Ovary (tissue), 9 donors: Measurements from ENCODE around the gene MDGA2. TPM values are rescaled to one million over a fixed set of nuclear protein-coding genes. Genes with fewer than 3 reads are reported as not detected.

Experiments
- DNase-seq, 5 donors: peaks; one replicate each; pipeline ENCODE4 v3.0.0-alpha.2; 2019 to 2020
- H3K27ac ChIP-seq, 2 donors: fragments of 200-600 bp; one replicate each; pipeline versions ENCODE4 v1.5.1 to v1.8.0; 2019 to 2022
- H3K27me3 ChIP-seq: fragments of 200-600 bp; one replicate; pipeline ENCODE4 v1.8.0; 2022
- H3K36me3 ChIP-seq: fragments of 200-600 bp; sonication (generic); one replicate; pipeline ENCODE4 v1.5.1; 2019
- H3K4me1 ChIP-seq: one replicate; pipeline ENCODE4 v1.8.1; 2013; ENCODE audit warnings: mild to moderate bottlenecking, moderate library complexity; ENCODE audit not compliant: insufficient read depth
- H3K4me3 ChIP-seq: fragments of 200-600 bp; sonication (generic); one replicate; pipeline ENCODE4 v1.5.1; 2017
- H3K9me3 ChIP-seq, 2 donors: fragments of 200-600 bp in 1 of 2; sonication (generic) in 1 of 2; one replicate each; pipeline versions ENCODE4 v1.5.1 to v1.8.1; 2013 to 2019; ENCODE audit warnings: mild to moderate bottlenecking in 1 of 2, moderate library complexity in 1 of 2
- CTCF ChIP-seq, 3 donors: fragments of 450-650 bp in 2 of 3; fragments of 200-600 bp in 1 of 3; IDR thresholded peaks; one replicate each; pipeline versions ENCODE4 v1.5.1 to v1.8.0; 2016 to 2022; ENCODE audit warnings: antibody characterized with exemption in 3 of 3, mild to moderate bottlenecking in 1 of 3
- EP300 ChIP-seq: sonication (generic); formaldehyde crosslinking; IDR thresholded peaks from one replicate; pipeline ENCODE4 v1.6.1; 2017; ENCODE audit warnings: antibody characterized with exemption
- POLR2A ChIP-seq: fragments of 450-650 bp; IDR thresholded peaks from one replicate; pipeline ENCODE4 v1.6.1; 2017; ENCODE audit warnings: antibody characterized with exemption, mild to moderate bottlenecking, moderate library complexity
- WGBS, 3 donors: extraction: QIAGEN DNeasy Blood & Tissue Kit in 1 of 3; methylation state at CpG; one replicate each; pipeline versions ENCODE4 v1.1.5 to v1.1.7; 2013 to 2017; 5-methylcytosine and 5-hydroxymethylcytosine counted together
- intact Hi-C, 4 donors: fragments of 100-400 bp; cut with DNase I; formaldehyde crosslinking; loops; one replicate each; pipeline versions ENCODE4 v1.11.0 to v1.15.1; 2022 to 2023
- polyA plus RNA-seq, 2 donors: library from polyadenylated mRNA; stranded (reverse); fragments of 200-250 nt in 1 of 2; fragments of 350-450 nt in 1 of 2; fragmentation: Illumina TruSeq in 1 of 2; extraction: RNeasy Lipid Tissue Mini Kit (QIAGEN cat#74804) in 1 of 2; gene quantifications; one replicate each; pipeline ENCODE4 v1.2.3, GENCODE V29; 2013 to 2014
- total RNA-seq, 7 donors: library from RNA; depleted of rRNA in 2 of 7; stranded (reverse); fragments of >200 nt in 2 of 7; fragmentation: NEBNext Ultra II Directional in 3 of 7; extraction: Animal tissue kit (Norgen Biotek cat#: 25700) in 3 of 7; gene quantifications; one replicate each; pipeline versions ENCODE4 v1.1.0 to v1.2.4, GENCODE V29; 2016 to 2023
- donor health status: DM: no; HTN: no; CAD: no; lungs with moderate emphysema.
- donor health status: DM: no; HTN: no; CAD: no.
- donor health status: Bipolar disorder and iron deficiency.
- donor health status: DM: yes; HTN: yes; CAD: no.
- donor health status: DM: no; HTN: no; CAD: no.
- donor health status: DM: yes; HTN: yes; CAD: no.

The MDGA2 gene
- total and polyA plus RNA-seq, 9 donors, result 0.04 to 0.26 (median 0.18) TPM; not detected in 5

DNA sequence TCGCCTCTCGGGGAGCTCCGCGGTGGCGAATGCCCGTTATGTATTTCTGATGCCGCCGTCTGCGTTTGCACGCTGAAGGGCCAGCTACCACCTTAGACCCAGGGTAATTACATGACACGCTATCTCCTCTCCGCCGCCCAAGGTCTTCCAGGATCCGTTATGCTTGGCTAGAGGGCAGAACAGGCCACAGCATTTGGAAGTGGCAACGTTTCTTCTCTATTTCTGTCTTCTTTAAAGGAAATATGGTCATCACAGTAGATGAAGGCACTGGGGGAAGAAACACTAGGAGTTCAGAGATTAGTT, 861 bp upstream of the MDGA2 start:
- intact Hi-C loops, result no loop called here

DNA sequence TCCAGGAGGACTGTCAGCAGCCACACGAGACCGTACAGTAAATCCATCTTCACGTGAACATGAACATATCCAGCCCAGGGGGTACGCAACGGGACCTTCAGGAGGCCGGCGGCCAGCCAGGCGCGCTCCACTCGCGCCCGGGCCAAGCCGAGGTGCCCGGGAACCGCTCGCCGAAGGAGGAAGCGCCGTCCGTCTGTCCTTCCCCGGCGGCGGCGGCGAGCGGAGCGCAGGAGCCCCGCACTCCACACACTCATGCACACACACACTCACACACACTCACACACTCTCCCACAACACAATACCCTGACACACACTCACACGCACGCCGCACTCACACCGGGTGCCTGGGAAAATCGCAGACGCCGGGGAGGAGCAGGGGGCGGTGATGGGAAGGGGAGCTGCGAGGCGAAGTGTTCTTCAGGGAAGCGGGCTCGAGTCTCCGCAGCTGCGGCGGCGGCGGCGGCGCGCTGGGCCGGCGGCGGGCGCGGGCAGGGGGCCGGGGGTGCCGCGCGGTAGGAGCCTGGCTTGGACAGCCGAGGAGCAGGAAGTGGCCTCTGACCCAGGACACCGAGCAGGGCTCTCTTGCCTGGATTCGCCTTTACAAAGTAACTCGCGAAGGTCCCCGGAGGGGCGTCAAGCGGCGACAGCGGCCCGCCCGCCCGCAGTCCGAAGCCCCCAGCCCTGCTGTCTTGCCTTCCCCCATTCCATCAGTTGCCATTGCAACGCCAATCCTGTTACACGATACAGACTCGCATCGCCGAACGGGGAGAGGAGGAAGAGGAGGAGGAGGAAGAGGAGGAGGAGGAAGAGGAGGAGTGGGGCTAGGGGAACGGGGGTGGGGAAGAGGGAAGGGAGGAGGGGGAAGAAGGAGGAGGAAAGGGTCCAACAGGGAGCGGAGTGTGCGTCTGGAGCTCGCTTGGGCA, 601 bp downstream of the MDGA2 start:
- H3K36me3 ChIP-seq, result no peaks in the 10 kb centered on the region
- no peaks in the 10 kb centered on the region for H3K27me3 ChIP-seq
- 1% methylated on average over 63 to 81 of the region's 81 CpGs for WGBS, 3 donors
- no peak for DNase-seq
- intact Hi-C loops, result no loop called here
- H3K4me1 ChIP-seq, result peaks cover 3% of the 10 kb centered on the region
- no peak overlapping the region for H3K4me3 ChIP-seq
- no peak for TF ChIP-seq EP300
- no peak for TF ChIP-seq POLR2A
- no peak for TF ChIP-seq CTCF (IDR thresholded peaks at IDR 0.05)
- H3K9me3 ChIP-seq, result no peaks in the 10 kb centered on the region
- no peak overlapping the region for H3K27ac ChIP-seq

More for the DNA sequence above, 861 bp upstream of the MDGA2 start:
- no peak overlapping the region for H3K4me3 ChIP-seq
- peaks cover 3% of the 10 kb centered on the region for H3K4me1 ChIP-seq
- no peak overlapping the region for H3K27ac ChIP-seq
- no peaks in the 10 kb centered on the region for H3K27me3 ChIP-seq
- no peak for TF ChIP-seq POLR2A
- DNase-seq, result no peak
- WGBS, 3 donors, result 0 to 1% (median 1%) methylated on average over 15 of the region's 15 CpGs
- H3K9me3 ChIP-seq, result no peaks in the 10 kb centered on the region
- H3K36me3 ChIP-seq, result no peaks in the 10 kb centered on the region

DNA sequence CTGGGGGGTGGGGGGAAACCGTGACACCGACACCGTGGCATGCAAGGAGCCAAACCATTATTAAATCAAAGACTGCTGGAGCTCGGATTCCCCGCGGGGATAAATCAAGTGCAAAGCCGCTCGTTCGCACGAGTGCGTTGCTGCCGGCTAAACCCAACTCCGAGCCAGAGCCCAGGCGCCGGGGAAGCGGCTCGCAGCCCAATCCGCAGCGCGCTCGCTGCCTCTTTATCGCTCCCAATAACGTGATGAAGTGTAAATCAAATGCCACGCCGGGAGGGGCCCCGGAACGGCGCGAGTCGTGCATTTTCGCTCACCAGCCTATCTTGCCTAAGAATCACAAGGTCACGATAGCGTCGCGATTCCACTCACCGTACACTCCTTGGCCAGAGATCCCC, 1.3 kb downstream of the MDGA2 start:
- peaks cover 3% of the 10 kb centered on the region for H3K4me1 ChIP-seq
- TF ChIP-seq CTCF (IDR thresholded peaks at IDR 0.05), result no peak
- TF ChIP-seq EP300, result no peak
- TF ChIP-seq POLR2A, result no peak
- no peaks in the 10 kb centered on the region for H3K9me3 ChIP-seq
- no peaks in the 10 kb centered on the region for H3K36me3 ChIP-seq
- intact Hi-C loops, result no loop called here
- DNase-seq, result no peak
- H3K4me3 ChIP-seq, result no peak overlapping the region
- 0 to 2% (median 0%) methylated on average over 35 to 36 of the region's 36 CpGs for whole genome bisulfite sequencing, 3 donors
- no peaks in the 10 kb centered on the region for H3K27me3 ChIP-seq
- H3K27ac ChIP-seq, result no peak overlapping the region

DNA sequence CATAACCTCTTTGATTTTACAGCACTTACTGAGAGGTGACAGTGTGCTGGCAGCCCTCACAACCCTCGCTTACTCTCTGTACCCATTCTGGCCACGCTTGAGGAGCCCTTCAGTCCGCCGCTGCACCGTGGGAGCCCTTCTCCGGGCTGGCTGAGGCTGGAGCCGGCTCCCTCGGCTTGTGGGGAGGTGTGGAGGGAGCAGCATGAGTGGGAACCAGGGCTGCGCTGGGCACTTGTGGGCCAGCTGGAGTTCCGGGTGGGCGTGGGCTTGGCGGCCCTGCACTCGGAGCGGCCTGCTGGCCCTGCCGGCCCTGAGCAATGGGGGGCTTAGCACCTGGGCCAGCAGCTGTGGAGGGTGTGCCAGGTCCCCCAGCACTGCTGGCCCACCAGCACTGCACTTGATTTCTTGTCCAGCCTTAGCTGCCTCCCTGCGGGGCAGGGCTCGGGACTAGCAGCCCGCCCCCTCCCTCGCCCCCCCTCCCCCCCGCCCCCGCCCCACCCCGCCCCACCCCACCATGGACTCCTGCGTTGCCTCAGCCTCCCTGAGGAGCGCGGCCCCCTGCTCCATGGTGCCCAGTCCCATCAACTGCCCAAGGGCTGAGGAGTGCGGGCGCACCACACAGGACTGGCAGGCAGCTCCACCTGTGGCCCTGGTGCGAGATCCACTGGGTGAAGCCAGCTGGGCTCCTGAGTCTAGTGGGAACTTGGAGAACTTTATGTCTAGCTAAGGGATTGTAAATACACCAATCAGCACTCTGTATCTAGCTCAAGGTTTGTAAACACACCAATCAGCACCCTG, 9.9 kb downstream of the MDGA2 start:
- Histone ChIP-seq H3K27me3 (no peaks in the 10 kb centered on the region), H3K9me3 (no peaks in the 10 kb centered on the region), H3K27ac (no peak overlapping the region), H3K36me3 (no peaks in the 10 kb centered on the region), H3K4me1 (no peaks in the 10 kb centered on the region), H3K4me3 (no peak overlapping the region)
- intact Hi-C loops, result no loop called here
- WGBS, 3 donors, result 85 to 88% (median 86%) methylated on average over 23 to 28 of the region's 28 CpGs
- TF ChIP-seq POLR2A (no peak), EP300 (no peak), CTCF (IDR thresholded peaks at IDR 0.05) (no peak)
- DNase-seq, result no peak
